Ascending aorta (tissue), 2 donors: ENCODE measurements around the gene ETNPPL. TPM values are rescaled to one million over a fixed set of nuclear protein-coding genes. Genes with fewer than 3 reads are reported as not detected.

Source experiments
- DNase-seq, 2 donors: peaks; one replicate each; pipeline ENCODE4 v3.0.0-alpha.2; 2019; ENCODE audit warnings: low spot score in 2 of 2
- H3K27ac ChIP-seq, 2 donors: fragments of 200-600 bp; sonication (generic); one replicate each; pipeline ENCODE4 v1.5.1; 2016 to 2017; ENCODE audit warnings: mild to moderate bottlenecking in 1 of 2
- H3K27me3 ChIP-seq: fragments of 200-600 bp; sonication (generic); one replicate; pipeline ENCODE4 v1.5.1; 2017
- H3K36me3 ChIP-seq, 2 donors: fragments of 200-600 bp; sonication (generic); one replicate each; pipeline ENCODE4 v1.5.1; 2016
- H3K4me1 ChIP-seq, 2 donors: fragments of 200-600 bp; sonication (generic); one replicate each; pipeline ENCODE4 v1.5.1; 2016 to 2017; ENCODE audit warnings: mild to moderate bottlenecking in 1 of 2
- H3K4me3 ChIP-seq, 2 donors: fragments of 200-600 bp; sonication (generic); one replicate each; pipeline ENCODE4 v1.5.1; 2016 to 2017; ENCODE audit warnings: mild to moderate bottlenecking in 1 of 2
- H3K9me3 ChIP-seq, 2 donors: fragments of 200-600 bp; sonication (generic); one replicate each; pipeline ENCODE4 v1.5.1; 2016
- CTCF ChIP-seq, 3 experiments: fragments of 200-600 bp in 2 of 3; fragments of 450-650 bp in 1 of 3; sonication (generic) in 2 of 3; IDR thresholded peaks; one replicate each; pipeline ENCODE4 v1.5.1; 2016 to 2019; ENCODE audit warnings: antibody characterized with exemption in 3 of 3, mild to moderate bottlenecking in 1 of 3, moderate library complexity in 1 of 3
- intact Hi-C: fragments of 100-400 bp; cut with DNase I; formaldehyde crosslinking; loops from one replicate; pipeline ENCODE4 v1.15.1; 2023
- total RNA-seq: library from RNA; depleted of rRNA; stranded (reverse); fragments of >200 nt; gene quantifications from one replicate; pipeline ENCODE4 v1.1.0, GENCODE V29; 2016

ETNPPL gene
- total RNA-seq, 1 donor from 2014 or later = not detected

GRCh38 chr4:108758498-108758897 lies 4.4 kb downstream of the ETNPPL start:
- DNase-seq = no peak
- Histone ChIP-seq H3K27me3 (no peaks in the 10 kb centered on the region), H3K9me3 (no peaks in the 10 kb centered on the region), H3K4me1 (no peaks in the 10 kb centered on the region), H3K4me3 (no peak overlapping the region), H3K36me3 (no peaks in the 10 kb centered on the region), H3K27ac (no peak overlapping the region)
- intact Hi-C loops = no loop called here
- no peak for TF ChIP-seq CTCF (IDR thresholded peaks at IDR 0.05)

- intact Hi-C loops = no loop called here
- Histone ChIP-seq H3K36me3 (no peaks in the 10 kb centered on the region), H3K4me1 (no peaks in the 10 kb centered on the region), H3K9me3 (no peaks in the 10 kb centered on the region), H3K27ac (no peak overlapping the region), H3K27me3 (no peaks in the 10 kb centered on the region), H3K4me3 (no peak overlapping the region)
- no peak for TF ChIP-seq CTCF (IDR thresholded peaks at IDR 0.05)
- DNase-seq = no peak
Observed at GRCh38 chr4:108754327-108754726, 8.5 kb downstream of the ETNPPL start.

DNA sequence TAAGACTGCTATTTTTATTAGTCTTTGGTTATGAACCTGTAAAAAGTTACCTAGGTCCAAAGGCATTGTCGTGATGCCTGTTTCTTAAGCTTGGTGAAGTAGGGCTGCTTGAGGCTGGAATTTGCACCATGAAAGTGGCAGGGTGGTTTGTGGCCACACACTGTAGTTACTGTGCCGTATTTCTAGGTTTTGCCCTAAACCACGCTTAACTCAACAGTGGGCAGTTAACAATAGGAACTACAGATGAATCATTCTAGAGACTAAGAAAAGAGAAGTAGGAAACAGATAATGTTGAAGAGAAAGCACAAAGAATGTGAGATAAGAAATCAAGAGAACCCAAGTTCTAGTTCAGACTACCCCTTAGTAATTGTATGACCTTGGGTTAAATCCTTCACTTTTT lies 11.5 kb downstream of the ETNPPL start:
- no peak overlapping the region for H3K27ac ChIP-seq
- H3K36me3 ChIP-seq = no peaks in the 10 kb centered on the region
- no peak for DNase-seq
- H3K27me3 ChIP-seq = no peaks in the 10 kb centered on the region
- no peaks in the 10 kb centered on the region for H3K9me3 ChIP-seq
- intact Hi-C loops = no loop called here
- H3K4me3 ChIP-seq = no peak overlapping the region
- no peak for TF ChIP-seq CTCF (IDR thresholded peaks at IDR 0.05)
- H3K4me1 ChIP-seq = no peaks in the 10 kb centered on the region

DNA sequence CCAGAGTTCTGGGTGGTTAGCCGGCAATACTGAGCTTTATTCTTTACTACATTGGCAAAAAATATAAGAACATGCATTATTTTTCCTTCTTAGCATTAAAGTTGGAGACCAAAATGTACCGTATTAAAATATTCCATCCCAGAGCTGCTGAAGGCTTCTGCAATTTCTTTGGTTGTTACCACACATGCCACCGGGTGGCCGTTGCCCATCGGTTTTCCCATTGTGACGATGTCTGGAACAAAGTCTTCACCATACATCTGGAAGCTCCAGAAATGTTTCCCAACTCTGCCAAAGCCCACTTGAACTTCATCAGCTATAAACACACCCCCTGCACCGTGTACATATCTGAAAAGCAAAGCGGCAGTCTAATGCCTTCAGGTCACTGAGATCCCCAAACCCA lies 13.7 kb downstream of the ETNPPL start:
- no peak overlapping the region for H3K27ac ChIP-seq
- H3K4me3 ChIP-seq = no peak overlapping the region
- no peaks in the 10 kb centered on the region for H3K27me3 ChIP-seq
- no peak for TF ChIP-seq CTCF (IDR thresholded peaks at IDR 0.05)
- no peaks in the 10 kb centered on the region for H3K9me3 ChIP-seq
- H3K4me1 ChIP-seq = no peaks in the 10 kb centered on the region
- no peaks in the 10 kb centered on the region for H3K36me3 ChIP-seq
- intact Hi-C loops = no loop called here
- no peak for DNase-seq

GRCh38 chr4:108746511-108746910 lies 16.3 kb downstream of the ETNPPL start:
- intact Hi-C loops = no loop called here
- H3K27ac ChIP-seq = no peak overlapping the region
- TF ChIP-seq CTCF (IDR thresholded peaks at IDR 0.05) = no peak
- no peak overlapping the region for H3K4me3 ChIP-seq
- no peaks in the 10 kb centered on the region for H3K36me3 ChIP-seq
- H3K9me3 ChIP-seq = no peaks in the 10 kb centered on the region
- no peaks in the 10 kb centered on the region for H3K4me1 ChIP-seq
- DNase-seq = no peak
- no peaks in the 10 kb centered on the region for H3K27me3 ChIP-seq

- H3K9me3 ChIP-seq = no peaks in the 10 kb centered on the region
- no peak for TF ChIP-seq CTCF (IDR thresholded peaks at IDR 0.05)
- no peaks in the 10 kb centered on the region for H3K36me3 ChIP-seq
- H3K4me3 ChIP-seq = no peak overlapping the region
- intact Hi-C loops = no loop called here
- DNase-seq = no peak
- H3K4me1 ChIP-seq = no peaks in the 10 kb centered on the region
- no peak overlapping the region for H3K27ac ChIP-seq
- no peaks in the 10 kb centered on the region for H3K27me3 ChIP-seq
Observed at GRCh38 chr4:108744307-108744706, 18.5 kb downstream of the ETNPPL start.
